Endodermal cell (in vitro differentiated cells): ENCODE measurements around the gene ARID3B. TPM values are rescaled to one million over a fixed set of nuclear protein-coding genes. Genes with fewer than 3 reads are reported as not detected.
A peak's percentile ranks its signal among the peaks of the same experiment; 100 is the strongest.

Experiments
- DNase-seq: peaks from one replicate; pipeline ENCODE4 v3.0.0-alpha.2; 2017
- H3K27ac ChIP-seq: 2 replicates; pipeline ENCODE4 v1.5.1; 2013; ENCODE audit warnings: mild to moderate bottlenecking, low read depth, low read length, moderate library complexity
- H3K27me3 ChIP-seq: 2 replicates; pipeline ENCODE4 v1.6.1; 2013; ENCODE audit warnings: mild to moderate bottlenecking, low read length, moderate library complexity; ENCODE audit not compliant: insufficient read depth, control insufficient read depth, poor library complexity, severe bottlenecking
- H3K36me3 ChIP-seq: 2 replicates; pipeline ENCODE4 v1.7.0; 2013; ENCODE audit warnings: mild to moderate bottlenecking, low read length, moderate library complexity; ENCODE audit not compliant: control insufficient read depth, insufficient read depth
- H3K4me1 ChIP-seq: one replicate; pipeline ENCODE4 v1.7.0; 2013; ENCODE audit warnings: low read length; ENCODE audit not compliant: control insufficient read depth, insufficient read depth
- H3K4me3 ChIP-seq: 2 replicates; pipeline ENCODE4 v1.5.1; 2013; ENCODE audit warnings: mild to moderate bottlenecking, low read length, moderate library complexity
- H3K9ac ChIP-seq: 2 replicates; pipeline ENCODE4 v1.6.1; 2013; ENCODE audit warnings: mild to moderate bottlenecking, low read length, moderate library complexity; ENCODE audit not compliant: poor library complexity, severe bottlenecking; ENCODE audit errors: extremely low read depth
- H3K9me3 ChIP-seq: 2 replicates; pipeline ENCODE4 v1.6.1; 2013; ENCODE audit warnings: mild to moderate bottlenecking, low read length, moderate library complexity; ENCODE audit not compliant: control insufficient read depth
- H3K27ac Mint-ChIP-seq: 2 replicates; pipeline ENCODE4 v1.8.0; 2020; ENCODE audit warnings: mixed read lengths
- H3K27me3 Mint-ChIP-seq: 2 replicates; pipeline ENCODE4 v1.8.0; 2021; ENCODE audit warnings: mild to moderate bottlenecking, mixed read lengths; ENCODE audit not compliant: insufficient read depth
- H3K36me3 Mint-ChIP-seq: 2 replicates; pipeline ENCODE4 v1.8.0; 2020; ENCODE audit warnings: low read depth, mixed read lengths
- H3K4me1 Mint-ChIP-seq: 2 replicates; pipeline ENCODE4 v1.8.0; 2020; ENCODE audit warnings: mixed read lengths
- H3K4me3 Mint-ChIP-seq: 2 replicates; pipeline ENCODE4 v1.8.0; 2020; ENCODE audit warnings: mild to moderate bottlenecking, moderate library complexity, mixed read lengths
- H3K9me3 Mint-ChIP-seq: 2 replicates; pipeline ENCODE4 v1.8.0; 2020; ENCODE audit warnings: mild to moderate bottlenecking, mixed read lengths
- WGBS, 2 experiments: methylation state at CpG; one replicate each; pipeline versions ENCODE4 v1.1.5 to v1.1.7; 2013; ENCODE audit warnings: missing lambda C conversion rate in 2 of 2, mixed read lengths in 1 of 2; ENCODE audit not compliant: insufficient coverage in 1 of 2, insufficient read length in 1 of 2; 5-methylcytosine and 5-hydroxymethylcytosine counted together
- total RNA-seq, 2 donors: library from RNA; stranded (reverse); fragmentation: NEBNext Ultra II Directional in 1 of 2; extraction: Animal tissue kit (Norgen Biotek cat#: 25700) in 1 of 2; gene quantifications; 2 replicates in 1 of 2; 3 replicates in 1 of 2; pipeline ENCODE4 v1.2.1, GENCODE V29; 2021
- TF ChIP-seq, protein P1 (sequence below): fragments of 200-600 bp; sonication (generic); conservative IDR thresholded peaks from 2 replicates; pipeline ENCODE4 v1.5.0; 2021; ENCODE audit warnings: antibody characterized with exemption, mild to moderate bottlenecking

ARID3B gene
- total RNA-seq, 2 donors from 2014 or later, result 98.1 to 99.4 TPM

DNA sequence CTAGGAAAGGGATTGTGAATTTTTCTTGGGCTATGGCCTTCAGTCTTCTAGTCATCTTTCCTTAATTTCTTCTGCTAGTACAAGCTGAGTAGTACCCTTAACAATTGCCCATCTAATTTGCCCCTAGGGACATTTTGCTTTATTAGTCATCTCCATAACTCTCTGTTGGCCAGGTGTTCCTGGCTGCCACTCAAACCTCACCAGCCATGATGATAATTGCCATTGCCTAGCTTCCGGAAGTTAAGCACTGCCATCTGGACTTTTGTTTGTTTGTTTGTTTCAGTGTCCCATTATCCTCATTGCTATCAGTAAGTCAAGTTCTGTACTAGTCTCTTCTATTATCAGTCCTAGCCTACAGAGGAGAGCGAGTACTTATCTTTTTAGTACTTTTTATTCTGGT lies 43.4 kb upstream of the ARID3B start:
- Mint-ChIP-seq H3K4me3 (no peak overlapping the region), H3K36me3 (peaks cover 7% of the 10 kb centered on the region), H3K9me3 (no peaks in the 10 kb centered on the region), H3K4me1 (peaks cover 3% of the 10 kb centered on the region), H3K27me3 (no peaks in the 10 kb centered on the region), H3K27ac (no peak overlapping the region)
- no peak for DNase-seq
- Histone ChIP-seq H3K9ac (no peak overlapping the region), H3K27me3 (no peaks in the 10 kb centered on the region), H3K27ac (no peak overlapping the region), H3K9me3 (no peaks in the 10 kb centered on the region), H3K36me3 (no peaks in the 10 kb centered on the region), H3K4me3 (no peak overlapping the region), H3K4me1 (no peaks in the 10 kb centered on the region)
- WGBS, 2 experiments, result 80 to 92% methylated on average over 1 to 2 of the region's 2 CpGs
- TF ChIP-seq, protein P1, sequence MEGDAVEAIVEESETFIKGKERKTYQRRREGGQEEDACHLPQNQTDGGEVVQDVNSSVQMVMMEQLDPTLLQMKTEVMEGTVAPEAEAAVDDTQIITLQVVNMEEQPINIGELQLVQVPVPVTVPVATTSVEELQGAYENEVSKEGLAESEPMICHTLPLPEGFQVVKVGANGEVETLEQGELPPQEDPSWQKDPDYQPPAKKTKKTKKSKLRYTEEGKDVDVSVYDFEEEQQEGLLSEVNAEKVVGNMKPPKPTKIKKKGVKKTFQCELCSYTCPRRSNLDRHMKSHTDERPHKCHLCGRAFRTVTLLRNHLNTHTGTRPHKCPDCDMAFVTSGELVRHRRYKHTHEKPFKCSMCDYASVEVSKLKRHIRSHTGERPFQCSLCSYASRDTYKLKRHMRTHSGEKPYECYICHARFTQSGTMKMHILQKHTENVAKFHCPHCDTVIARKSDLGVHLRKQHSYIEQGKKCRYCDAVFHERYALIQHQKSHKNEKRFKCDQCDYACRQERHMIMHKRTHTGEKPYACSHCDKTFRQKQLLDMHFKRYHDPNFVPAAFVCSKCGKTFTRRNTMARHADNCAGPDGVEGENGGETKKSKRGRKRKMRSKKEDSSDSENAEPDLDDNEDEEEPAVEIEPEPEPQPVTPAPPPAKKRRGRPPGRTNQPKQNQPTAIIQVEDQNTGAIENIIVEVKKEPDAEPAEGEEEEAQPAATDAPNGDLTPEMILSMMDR, result no peak

DNA sequence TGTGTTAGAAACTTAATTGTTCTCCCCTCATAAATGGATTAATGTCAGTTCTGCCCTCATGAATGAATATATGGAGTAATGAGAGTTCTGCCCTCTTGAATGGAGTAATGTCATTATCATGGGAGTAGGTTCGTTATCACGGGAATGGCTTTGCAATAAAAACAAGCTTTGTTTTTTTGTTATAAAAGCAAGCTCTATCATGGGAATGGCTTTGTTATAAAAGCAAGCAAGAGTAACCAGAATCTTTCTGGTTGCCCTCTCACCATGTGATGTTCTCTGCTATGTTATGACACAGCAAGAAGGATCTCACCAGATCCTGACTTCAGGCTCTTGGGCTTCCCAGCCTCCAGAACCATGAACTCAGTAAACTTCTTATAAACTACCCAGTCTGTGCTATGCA lies 41.7 kb upstream of the ARID3B start:
- Histone ChIP-seq H3K9me3 (no peaks in the 10 kb centered on the region), H3K27ac (no peak overlapping the region), H3K9ac (no peak overlapping the region), H3K36me3 (no peaks in the 10 kb centered on the region), H3K27me3 (no peaks in the 10 kb centered on the region), H3K4me3 (no peak overlapping the region), H3K4me1 (no peaks in the 10 kb centered on the region)
- Mint-ChIP-seq H3K36me3 (peaks cover 14% of the 10 kb centered on the region), H3K4me1 (peaks cover 3% of the 10 kb centered on the region), H3K27me3 (no peaks in the 10 kb centered on the region), H3K27ac (no peak overlapping the region), H3K4me3 (no peak overlapping the region), H3K9me3 (peaks cover 3% of the 10 kb centered on the region)
- no peak for DNase-seq
- 95 to 100% methylated on average over 2 of the region's 2 CpGs for WGBS, 2 experiments
- TF ChIP-seq, protein P1, result no peak

DNA sequence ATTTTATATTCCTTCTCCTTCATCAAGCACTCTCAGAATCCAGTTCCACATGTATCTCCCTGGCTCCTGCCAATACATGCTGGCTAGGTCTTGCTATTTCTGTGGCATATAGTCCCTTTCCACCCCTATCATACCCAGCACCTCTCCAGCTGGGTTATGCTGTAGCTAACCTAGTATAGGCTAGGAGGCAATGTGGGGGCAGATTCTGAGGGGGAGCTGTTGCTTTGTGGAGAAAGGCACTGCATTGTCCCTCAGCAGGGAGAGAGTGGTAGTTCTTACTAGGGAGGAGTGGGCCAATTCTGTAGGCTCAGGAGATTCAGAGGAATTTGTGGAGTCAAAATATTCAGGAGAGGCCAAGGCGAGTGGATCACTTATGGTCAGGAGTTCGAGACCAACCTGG lies 40.6 kb upstream of the ARID3B start:
- H3K27ac ChIP-seq, result no peak overlapping the region
- H3K27me3 ChIP-seq, result no peaks in the 10 kb centered on the region
- H3K4me3 ChIP-seq, result no peak overlapping the region
- Mint-ChIP-seq H3K4me1 (peaks cover 3% of the 10 kb centered on the region), H3K9me3 (peaks cover 3% of the 10 kb centered on the region), H3K36me3 (peaks cover 20% of the 10 kb centered on the region), H3K4me3 (no peak overlapping the region), H3K27me3 (no peaks in the 10 kb centered on the region), H3K27ac (no peak overlapping the region)
- DNase-seq, result peak; percentile 47
- H3K9ac ChIP-seq, result no peak overlapping the region
- H3K4me1 ChIP-seq, result no peaks in the 10 kb centered on the region
- TF ChIP-seq, protein P1, result peak; percentile 34
- H3K9me3 ChIP-seq, result no peaks in the 10 kb centered on the region
- no peaks in the 10 kb centered on the region for H3K36me3 ChIP-seq
- WGBS, 2 experiments, result 84 to 93% methylated on average over 2 of the region's 2 CpGs
